ENCODE measurements around the gene SIM1. TPM values are rescaled to one million over a fixed set of nuclear protein-coding genes. Genes with fewer than 3 reads are reported as not detected.

The SIM1 gene
- total RNA-seq, 1 donor from 2014 or later, result not detected

DNA sequence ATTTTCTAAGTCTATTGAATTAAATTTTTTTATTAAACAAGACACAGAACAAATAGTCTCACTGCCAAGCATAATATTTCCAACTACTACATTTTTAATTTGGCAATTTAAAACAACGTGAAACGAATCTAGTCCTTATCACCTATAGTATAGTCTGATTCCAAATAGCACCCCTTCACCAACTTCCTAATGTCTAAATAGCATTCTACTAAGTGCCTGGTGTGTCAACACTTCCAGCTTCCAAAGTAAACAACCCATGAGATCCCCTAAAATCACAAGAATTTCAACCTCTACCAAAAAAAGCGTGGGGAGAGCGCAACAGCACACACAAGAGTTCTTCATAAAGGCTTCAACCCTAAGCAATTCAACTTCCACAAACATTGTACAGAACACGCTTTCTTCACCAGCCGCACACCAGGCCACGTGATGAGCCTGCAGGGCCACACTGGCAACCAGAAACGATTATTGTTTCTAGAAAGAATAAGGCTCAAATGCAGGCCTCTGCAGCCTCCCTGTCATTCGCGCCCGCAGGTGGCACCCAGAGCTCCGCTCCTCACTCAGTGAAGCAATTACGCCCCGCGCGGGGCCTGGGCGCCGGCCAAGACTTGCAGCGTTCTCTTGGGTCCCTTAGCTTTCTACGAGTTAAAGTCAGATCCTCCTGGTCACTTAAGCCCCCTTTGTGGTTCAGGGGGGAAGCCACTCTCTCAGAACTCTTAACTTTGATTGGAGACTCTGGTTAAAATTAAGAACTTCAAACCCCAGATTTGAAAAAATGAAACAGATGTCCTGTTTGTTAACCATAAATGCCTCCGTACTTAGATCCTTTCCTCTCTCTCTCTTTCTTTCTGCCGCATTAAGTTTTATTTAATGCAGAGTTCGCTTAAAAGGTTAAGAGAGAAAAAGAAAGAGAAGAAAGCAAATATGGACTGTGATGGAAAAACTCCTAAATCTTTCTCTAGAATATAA lies 18.3 kb downstream of the SIM1 start:
- Histone ChIP-seq H3K4me3 (ENCODE audit: low read depth, low read length) (no peak overlapping the region), H3K27me3 (ENCODE audit: control insufficient read depth, insufficient read depth, low read length) (peaks cover 53% of the 10 kb centered on the region), H3K36me3 (ENCODE audit: control insufficient read depth, insufficient read depth, low read length) (no peaks in the 10 kb centered on the region)
- no peak for FAIRE-seq
- no peak for DNase-seq (ENCODE audit: low read depth)
- TF ChIP-seq, protein P1, sequence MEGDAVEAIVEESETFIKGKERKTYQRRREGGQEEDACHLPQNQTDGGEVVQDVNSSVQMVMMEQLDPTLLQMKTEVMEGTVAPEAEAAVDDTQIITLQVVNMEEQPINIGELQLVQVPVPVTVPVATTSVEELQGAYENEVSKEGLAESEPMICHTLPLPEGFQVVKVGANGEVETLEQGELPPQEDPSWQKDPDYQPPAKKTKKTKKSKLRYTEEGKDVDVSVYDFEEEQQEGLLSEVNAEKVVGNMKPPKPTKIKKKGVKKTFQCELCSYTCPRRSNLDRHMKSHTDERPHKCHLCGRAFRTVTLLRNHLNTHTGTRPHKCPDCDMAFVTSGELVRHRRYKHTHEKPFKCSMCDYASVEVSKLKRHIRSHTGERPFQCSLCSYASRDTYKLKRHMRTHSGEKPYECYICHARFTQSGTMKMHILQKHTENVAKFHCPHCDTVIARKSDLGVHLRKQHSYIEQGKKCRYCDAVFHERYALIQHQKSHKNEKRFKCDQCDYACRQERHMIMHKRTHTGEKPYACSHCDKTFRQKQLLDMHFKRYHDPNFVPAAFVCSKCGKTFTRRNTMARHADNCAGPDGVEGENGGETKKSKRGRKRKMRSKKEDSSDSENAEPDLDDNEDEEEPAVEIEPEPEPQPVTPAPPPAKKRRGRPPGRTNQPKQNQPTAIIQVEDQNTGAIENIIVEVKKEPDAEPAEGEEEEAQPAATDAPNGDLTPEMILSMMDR (IDR thresholded peaks at IDR 0.05; ENCODE audit: insufficient read depth, low read length, severe bottlenecking), result no peak

GRCh38 chr6:100445512-100445911 lies 19.2 kb downstream of the SIM1 start:
- TF ChIP-seq, protein P1 (IDR thresholded peaks at IDR 0.05; ENCODE audit: insufficient read depth, low read length, severe bottlenecking), result no peak
- H3K36me3 ChIP-seq (ENCODE audit: control insufficient read depth, insufficient read depth, low read length), result no peaks in the 10 kb centered on the region
- H3K27me3 ChIP-seq (ENCODE audit: control insufficient read depth, insufficient read depth, low read length), result peaks cover 47% of the 10 kb centered on the region
- FAIRE-seq, result no peak
- no peak for DNase-seq (ENCODE audit: low read depth)
- no peak overlapping the region for H3K4me3 ChIP-seq (ENCODE audit: low read depth, low read length)

DNA sequence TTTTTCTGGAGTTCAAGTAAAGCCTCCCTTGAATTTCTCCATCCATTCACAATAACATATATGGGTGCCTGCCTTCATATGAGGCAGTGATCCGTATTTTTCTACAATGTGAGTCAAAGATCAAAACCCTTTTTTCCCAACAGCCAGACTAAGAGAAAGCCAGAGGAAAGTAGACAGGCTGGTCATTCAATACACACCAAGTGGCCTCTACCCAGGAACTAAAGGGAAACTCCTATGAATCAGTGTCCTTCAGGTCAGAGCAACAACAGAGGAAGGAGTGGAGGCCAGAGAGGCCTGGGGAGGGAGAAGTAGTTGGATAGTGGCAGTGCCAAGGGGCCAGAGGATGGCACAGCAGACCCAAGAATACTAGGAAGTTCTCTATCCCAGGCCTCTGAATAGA lies 23.8 kb downstream of the SIM1 start:
- TF ChIP-seq, protein P1 (IDR thresholded peaks at IDR 0.05; ENCODE audit: insufficient read depth, low read length, severe bottlenecking), result no peak
- DNase-seq (ENCODE audit: low read depth) (no peak), FAIRE-seq (no peak)
- no peak overlapping the region for H3K4me3 ChIP-seq (ENCODE audit: low read depth, low read length)
- H3K36me3 ChIP-seq (ENCODE audit: control insufficient read depth, insufficient read depth, low read length), result no peaks in the 10 kb centered on the region
- H3K27me3 ChIP-seq (ENCODE audit: control insufficient read depth, insufficient read depth, low read length), result peaks cover 13% of the 10 kb centered on the region

- FAIRE-seq (no peak), DNase-seq (ENCODE audit: low read depth) (peak; percentile 54)
- TF ChIP-seq, protein P1 (IDR thresholded peaks at IDR 0.05; ENCODE audit: insufficient read depth, low read length, severe bottlenecking), result no peak
- Histone ChIP-seq H3K27me3 (ENCODE audit: control insufficient read depth, insufficient read depth, low read length) (peaks cover 3% of the 10 kb centered on the region), H3K36me3 (ENCODE audit: control insufficient read depth, insufficient read depth, low read length) (no peaks in the 10 kb centered on the region), H3K4me3 (ENCODE audit: low read depth, low read length) (no peak overlapping the region)
Measured at GRCh38 chr6:100435299-100435698, 29.4 kb downstream of the SIM1 start.

DNA sequence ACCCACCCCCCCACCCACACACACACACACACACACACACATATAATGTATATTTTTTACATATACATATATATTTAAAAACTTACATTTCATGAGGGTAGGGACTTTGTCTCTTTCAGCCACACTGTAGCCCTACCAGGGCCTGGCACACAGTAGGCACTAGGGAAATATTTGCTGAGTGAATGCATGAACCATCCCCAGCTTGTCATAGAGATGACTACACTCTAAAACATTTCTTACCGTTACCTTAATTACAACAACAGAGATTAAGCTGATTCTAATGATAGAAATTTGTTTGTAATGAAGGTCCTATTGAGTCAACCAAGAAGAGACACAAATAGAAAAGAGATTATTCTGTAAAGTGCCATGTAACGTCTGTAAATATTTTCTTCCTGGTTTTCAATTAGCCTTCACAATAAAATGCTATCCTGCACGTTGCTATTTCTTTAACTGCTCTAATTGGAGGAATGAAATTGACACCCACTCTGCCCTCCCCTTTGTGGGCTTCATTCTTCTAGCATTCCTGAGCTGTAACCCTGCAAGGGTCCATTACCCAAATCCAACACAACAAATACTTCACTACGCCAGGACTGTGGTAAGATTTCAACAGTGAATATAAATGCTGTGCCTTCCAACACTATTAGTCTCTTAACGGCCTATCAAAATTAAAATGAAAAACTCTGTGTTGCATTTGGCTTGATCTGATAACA lies 30.8 kb downstream of the SIM1 start:
- DNase-seq (ENCODE audit: low read depth) (no peak), FAIRE-seq (no peak)
- TF ChIP-seq, protein P1 (IDR thresholded peaks at IDR 0.05; ENCODE audit: insufficient read depth, low read length, severe bottlenecking), result no peak
- no peaks in the 10 kb centered on the region for H3K36me3 ChIP-seq (ENCODE audit: control insufficient read depth, insufficient read depth, low read length)
- no peak overlapping the region for H3K4me3 ChIP-seq (ENCODE audit: low read depth, low read length)
- no peaks in the 10 kb centered on the region for H3K27me3 ChIP-seq (ENCODE audit: control insufficient read depth, insufficient read depth, low read length)
